Measurements from ENCODE around the gene SLC35F1.

DNA sequence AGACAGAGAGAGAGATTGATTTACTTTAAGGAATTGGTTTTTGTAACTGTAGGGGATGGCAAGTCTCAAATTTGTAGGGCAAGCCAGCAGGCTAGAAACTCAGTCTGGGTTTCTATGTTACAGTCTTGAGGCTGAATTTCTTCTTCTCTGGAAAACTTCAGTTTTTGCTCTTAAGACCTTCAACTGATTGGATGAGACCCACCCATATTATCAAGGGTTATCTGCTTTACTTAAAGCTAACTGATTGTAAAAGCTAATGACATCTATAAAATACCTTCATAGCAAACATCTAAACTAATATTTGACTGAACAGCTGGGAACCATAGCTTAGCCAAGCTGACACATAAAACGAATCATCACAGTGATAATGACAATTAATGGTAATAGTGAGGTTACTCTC is 22.4 kb downstream of the SLC35F1 start:
- no peak for TF ChIP-seq POLR2A (IDR thresholded peaks at IDR 0.05)
- TF ChIP-seq, protein P1, sequence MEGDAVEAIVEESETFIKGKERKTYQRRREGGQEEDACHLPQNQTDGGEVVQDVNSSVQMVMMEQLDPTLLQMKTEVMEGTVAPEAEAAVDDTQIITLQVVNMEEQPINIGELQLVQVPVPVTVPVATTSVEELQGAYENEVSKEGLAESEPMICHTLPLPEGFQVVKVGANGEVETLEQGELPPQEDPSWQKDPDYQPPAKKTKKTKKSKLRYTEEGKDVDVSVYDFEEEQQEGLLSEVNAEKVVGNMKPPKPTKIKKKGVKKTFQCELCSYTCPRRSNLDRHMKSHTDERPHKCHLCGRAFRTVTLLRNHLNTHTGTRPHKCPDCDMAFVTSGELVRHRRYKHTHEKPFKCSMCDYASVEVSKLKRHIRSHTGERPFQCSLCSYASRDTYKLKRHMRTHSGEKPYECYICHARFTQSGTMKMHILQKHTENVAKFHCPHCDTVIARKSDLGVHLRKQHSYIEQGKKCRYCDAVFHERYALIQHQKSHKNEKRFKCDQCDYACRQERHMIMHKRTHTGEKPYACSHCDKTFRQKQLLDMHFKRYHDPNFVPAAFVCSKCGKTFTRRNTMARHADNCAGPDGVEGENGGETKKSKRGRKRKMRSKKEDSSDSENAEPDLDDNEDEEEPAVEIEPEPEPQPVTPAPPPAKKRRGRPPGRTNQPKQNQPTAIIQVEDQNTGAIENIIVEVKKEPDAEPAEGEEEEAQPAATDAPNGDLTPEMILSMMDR (IDR thresholded peaks at IDR 0.05): no peak
